Measurements from ENCODE around the gene HUS1. TPM values are rescaled to one million over a fixed set of nuclear protein-coding genes. Genes with fewer than 3 reads are reported as not detected.
"Not testable (repeated sequence)": the region's sequence is repeated elsewhere in the genome, so short reads cannot be mapped to it uniquely, and the experiment has no call there.

The HUS1 gene
- total RNA-seq, 5 donors from 2014 or later (not counting 1 experiment from before 2014, with no cell fraction given), result 56.9 to 71.0 (median 59.4) TPM

DNA sequence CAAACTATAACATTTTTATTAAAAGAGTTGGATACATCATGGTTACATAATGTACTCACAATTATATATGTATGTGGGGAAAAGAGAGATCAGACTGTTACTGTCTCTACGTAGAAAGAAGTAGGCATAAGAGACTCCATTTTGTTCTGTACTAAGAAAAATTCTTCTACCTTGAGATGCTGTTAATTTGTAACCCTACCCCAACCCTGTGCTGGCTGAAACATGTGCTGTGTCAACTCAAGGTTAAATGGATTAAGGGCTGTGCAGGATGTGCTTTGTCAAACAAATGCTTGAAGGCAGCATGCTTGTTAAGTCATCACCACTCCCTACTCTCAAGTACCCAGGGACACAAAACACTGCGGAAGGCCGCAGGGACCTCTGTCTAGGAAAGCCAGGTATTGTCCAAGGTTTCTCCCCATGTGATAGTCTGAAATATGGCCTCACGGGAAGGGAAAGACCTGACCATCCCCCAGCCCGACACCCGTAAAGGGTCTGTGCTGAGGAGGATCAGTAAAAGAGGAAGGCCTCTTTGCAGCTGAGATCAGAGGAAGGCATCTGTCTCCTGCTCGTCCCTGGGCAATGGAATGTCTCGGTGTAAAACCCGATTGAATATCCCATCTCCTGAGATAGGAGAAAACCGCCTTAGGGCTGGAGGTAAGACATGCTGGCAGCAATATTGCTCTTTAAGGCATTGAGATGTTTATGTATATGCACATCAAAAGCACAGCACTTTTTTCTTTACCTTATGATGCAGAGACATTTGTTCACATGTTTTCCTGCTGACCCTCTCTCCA is 10.4 kb upstream of the HUS1 start:
- not testable (repeated sequence) for H3K36me3 ChIP-seq (ENCODE audit: control insufficient read depth in 2 of 2, extremely low read depth in 1 of 2, insufficient read depth in 1 of 2, low read length in 1 of 2); H3K4me3 ChIP-seq (ENCODE audit: control insufficient read depth in 1 of 2, extremely low read depth in 1 of 2, low read length in 1 of 2); ATAC-seq (replicated peaks in 1 of 4); H3K36me3 Mint-ChIP-seq; H3K27me3 Mint-ChIP-seq; H3K27me3 ChIP-seq (replicated peaks in 1 of 2; ENCODE audit: control insufficient read depth in 2 of 2, extremely low read depth in 1 of 2, insufficient read depth in 2 of 2, low read length in 1 of 2); H3K4me3 Mint-ChIP-seq; H3K9me3 Mint-ChIP-seq; H3K27ac Mint-ChIP-seq; H3K27ac ChIP-seq (ENCODE audit: low read length); H3K9me3 ChIP-seq; DNase-seq
- POLR2A ChIA-PET, result interaction anchor here in 1 of 2 donors (0.6 kb wide), 1 partner anchor 533 kb away, joined by 3 read pairs; no protein-coding TSS in a partner anchor
- CTCF ChIA-PET, result interaction anchor here (0.6 to 2.3 kb wide), 3 partner anchors 23 to 121 kb away, joined by 3 to 12 read pairs (median 4); no protein-coding TSS in a partner anchor
- peaks cover 9 to 17% of the 10 kb centered on the region in 2 experiments for H3K4me1 ChIP-seq (ENCODE audit: control insufficient read depth in 1 of 2, extremely low read depth in 1 of 2, insufficient read depth in 2 of 2, low read length in 2 of 2)
- 93% methylated on average over 3 of the region's 10 CpGs for WGBS (ENCODE audit: insufficient coverage)
- H3K4me1 Mint-ChIP-seq, result peaks cover 20 to 21% (median 20%) of the 10 kb centered on the region in 3 donors

GRCh38 chr7:47988496-47989386 is 9.3 kb upstream of the HUS1 start:
- CTCF ChIA-PET, result interaction anchor here (0.6 to 2.3 kb wide), 5 partner anchors 19 to 122 kb away, joined by 3 to 12 read pairs (median 4); no protein-coding TSS in a partner anchor
- Mint-ChIP-seq H3K27me3 (no peaks in the 10 kb centered on the region), H3K27ac (no peak overlapping the region), H3K9me3 (no peaks in the 10 kb centered on the region), H3K4me3 (no peak overlapping the region), H3K36me3 (no peaks in the 10 kb centered on the region), H3K4me1 (peaks cover 20 to 21% (median 20%) of the 10 kb centered on the region in 3 donors)
- no peak overlapping the region for H3K4me3 ChIP-seq (ENCODE audit: control insufficient read depth in 1 of 2, extremely low read depth in 1 of 2, low read length in 1 of 2)
- WGBS (ENCODE audit: insufficient coverage), result 100% methylated on average over 2 of the region's 8 CpGs
- no peaks in the 10 kb centered on the region for H3K9me3 ChIP-seq
- POLR2A ChIA-PET, result interaction anchor here in 1 of 2 donors (0.6 kb wide), 1 partner anchor 534 kb away, joined by 3 read pairs; no protein-coding TSS in a partner anchor
- peaks cover 9 to 17% of the 10 kb centered on the region in 2 experiments for H3K4me1 ChIP-seq (ENCODE audit: control insufficient read depth in 1 of 2, extremely low read depth in 1 of 2, insufficient read depth in 2 of 2, low read length in 2 of 2)
- no peak overlapping the region for H3K27ac ChIP-seq (ENCODE audit: low read length)
- DNase-seq (no peak), ATAC-seq (replicated peaks in 1 of 4) (no peak)
- H3K36me3 ChIP-seq (ENCODE audit: control insufficient read depth in 2 of 2, extremely low read depth in 1 of 2, insufficient read depth in 1 of 2, low read length in 1 of 2), result no peaks in the 10 kb centered on the region
- no peaks in the 10 kb centered on the region for H3K27me3 ChIP-seq (replicated peaks in 1 of 2; ENCODE audit: control insufficient read depth in 2 of 2, extremely low read depth in 1 of 2, insufficient read depth in 2 of 2, low read length in 1 of 2)

- peaks cover 18 to 23% (median 18%) of the 10 kb centered on the region in 3 donors for H3K4me1 Mint-ChIP-seq
- H3K27ac Mint-ChIP-seq, result no peak overlapping the region
- Histone ChIP-seq H3K27ac (ENCODE audit: low read length) (no peak overlapping the region), H3K27me3 (replicated peaks in 1 of 2; ENCODE audit: control insufficient read depth in 2 of 2, extremely low read depth in 1 of 2, insufficient read depth in 2 of 2, low read length in 1 of 2) (no peaks in the 10 kb centered on the region), H3K4me3 (ENCODE audit: control insufficient read depth in 1 of 2, extremely low read depth in 1 of 2, low read length in 1 of 2) (no peak overlapping the region), H3K4me1 (ENCODE audit: control insufficient read depth in 1 of 2, extremely low read depth in 1 of 2, insufficient read depth in 2 of 2, low read length in 2 of 2) (peaks cover 9 to 10% of the 10 kb centered on the region in 2 experiments), H3K36me3 (ENCODE audit: control insufficient read depth in 2 of 2, extremely low read depth in 1 of 2, insufficient read depth in 1 of 2, low read length in 1 of 2) (peaks cover 0 to 9% of the 10 kb centered on the region in 2 donors), H3K9me3 (no peaks in the 10 kb centered on the region)
- ChIA-PET CTCF (interaction anchor here (1.0 to 1.4 kb wide), 3 partner anchors 14 to 128 kb away, joined by 3 to 5 read pairs (median 4); no protein-coding TSS in a partner anchor), POLR2A (no interaction called here)
- ATAC-seq (replicated peaks in 1 of 4) (no peak), DNase-seq (no peak)
- no peak overlapping the region for H3K4me3 Mint-ChIP-seq
- H3K27me3 Mint-ChIP-seq, result no peaks in the 10 kb centered on the region
- WGBS (ENCODE audit: insufficient coverage), result 70% methylated on average over 2 of the region's 2 CpGs
- H3K9me3 Mint-ChIP-seq, result no peaks in the 10 kb centered on the region
- peaks cover 12% of the 10 kb centered on the region for H3K36me3 Mint-ChIP-seq
Observed at GRCh38 chr7:47982610-47983009, 3.2 kb upstream of the HUS1 start.

- WGBS (ENCODE audit: insufficient coverage), result no CpG with 5 or more reads among the region's 5 CpGs
- H3K4me3 ChIP-seq (ENCODE audit: control insufficient read depth in 1 of 2, extremely low read depth in 1 of 2, low read length in 1 of 2); DNase-seq; CTCF ChIA-PET; H3K27me3 Mint-ChIP-seq; H3K9me3 ChIP-seq; H3K27ac ChIP-seq (ENCODE audit: low read length); ATAC-seq (replicated peaks in 1 of 4); H3K9me3 Mint-ChIP-seq; POLR2A ChIA-PET; H3K4me3 Mint-ChIP-seq; H3K27me3 ChIP-seq (replicated peaks in 1 of 2; ENCODE audit: control insufficient read depth in 2 of 2, extremely low read depth in 1 of 2, insufficient read depth in 2 of 2, low read length in 1 of 2): not testable (repeated sequence)
- Histone ChIP-seq H3K4me1 (ENCODE audit: control insufficient read depth in 1 of 2, extremely low read depth in 1 of 2, insufficient read depth in 2 of 2, low read length in 2 of 2) (peaks cover 9 to 10% of the 10 kb centered on the region in 2 experiments), H3K36me3 (ENCODE audit: control insufficient read depth in 2 of 2, extremely low read depth in 1 of 2, insufficient read depth in 1 of 2, low read length in 1 of 2) (peaks cover 3 to 28% of the 10 kb centered on the region in 2 donors)
- peak overlapping the region in 1 of 2 donors; percentile 23 for H3K27ac Mint-ChIP-seq
- H3K4me1 Mint-ChIP-seq, result peaks cover 26 to 32% (median 29%) of the 10 kb centered on the region in 3 donors
- peaks cover 26% of the 10 kb centered on the region for H3K36me3 Mint-ChIP-seq
Observed at GRCh38 chr7:47980648-47981047, 1.2 kb upstream of the HUS1 start.

DNA sequence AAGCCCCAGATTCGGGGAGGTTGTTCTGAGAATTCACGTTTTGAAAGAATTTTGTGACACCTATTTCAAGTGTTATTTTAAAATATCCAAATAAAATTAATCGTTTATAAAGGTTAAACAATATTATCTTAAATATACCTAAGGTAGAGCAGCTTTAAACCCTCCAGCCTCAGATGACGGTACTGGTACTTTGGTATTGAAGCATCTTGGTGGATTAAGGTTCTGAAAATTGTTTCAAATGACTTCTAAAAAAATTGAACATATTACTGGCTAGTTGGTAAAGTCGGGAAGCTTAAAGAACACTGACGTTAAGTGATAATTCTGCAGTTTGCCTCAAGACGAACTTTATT is 392 bp upstream of the HUS1 start:
- ATAC-seq (replicated peaks in 1 of 4) (no peak), DNase-seq (no peak)
- H3K27me3 Mint-ChIP-seq, result no peaks in the 10 kb centered on the region
- H3K36me3 Mint-ChIP-seq, result peaks cover 26% of the 10 kb centered on the region
- Histone ChIP-seq H3K27ac (ENCODE audit: low read length) (peak overlapping the region; percentile 95), H3K4me3 (ENCODE audit: control insufficient read depth in 1 of 2, extremely low read depth in 1 of 2, low read length in 1 of 2) (peak overlapping the region in 1 of 2 donors; percentile 90), H3K4me1 (ENCODE audit: control insufficient read depth in 1 of 2, extremely low read depth in 1 of 2, insufficient read depth in 2 of 2, low read length in 2 of 2) (peaks cover 9 to 10% of the 10 kb centered on the region in 2 experiments), H3K9me3 (no peaks in the 10 kb centered on the region), H3K27me3 (replicated peaks in 1 of 2; ENCODE audit: control insufficient read depth in 2 of 2, extremely low read depth in 1 of 2, insufficient read depth in 2 of 2, low read length in 1 of 2) (no peaks in the 10 kb centered on the region), H3K36me3 (ENCODE audit: control insufficient read depth in 2 of 2, extremely low read depth in 1 of 2, insufficient read depth in 1 of 2, low read length in 1 of 2) (peaks cover 3 to 33% of the 10 kb centered on the region in 2 donors)
- H3K9me3 Mint-ChIP-seq, result no peaks in the 10 kb centered on the region
- WGBS (ENCODE audit: insufficient coverage), result no CpG with 5 or more reads among the region's 7 CpGs
- H3K4me1 Mint-ChIP-seq, result peaks cover 26 to 32% (median 29%) of the 10 kb centered on the region in 3 donors
- POLR2A ChIA-PET, result interaction anchor here in 1 of 2 donors (0.6 kb wide), 1 partner anchor 10 kb away, joined by 4 read pairs; no protein-coding TSS in a partner anchor
- peak overlapping the region; percentile 91 to 95 (median 94) for H3K4me3 Mint-ChIP-seq
- H3K27ac Mint-ChIP-seq, result peak overlapping the region; percentile 99 to 100
- CTCF ChIA-PET, result no interaction called here

DNA sequence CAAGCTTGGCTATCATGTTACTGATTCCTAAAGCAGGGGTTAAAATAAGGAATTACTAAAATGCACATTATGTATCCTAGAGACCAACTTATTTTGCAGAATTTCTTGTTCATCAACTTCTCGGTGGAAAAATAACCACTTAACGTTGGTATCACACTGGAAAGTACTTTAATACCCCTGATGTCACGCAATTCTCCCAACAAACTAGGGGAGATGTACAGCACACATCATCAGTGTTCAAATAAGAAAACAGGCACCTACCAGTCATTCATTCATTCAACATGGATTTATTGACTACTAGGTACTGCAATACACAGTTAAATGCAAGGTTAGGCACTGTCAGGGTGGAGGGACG is 648 bp downstream of the HUS1 start:
- peak overlapping the region; percentile 57 to 90 for H3K4me3 ChIP-seq (ENCODE audit: control insufficient read depth in 1 of 2, extremely low read depth in 1 of 2, low read length in 1 of 2)
- H3K4me1 Mint-ChIP-seq, result peaks cover 30 to 36% (median 32%) of the 10 kb centered on the region in 3 donors
- H3K27ac ChIP-seq (ENCODE audit: low read length), result peak overlapping the region; percentile 95
- DNase-seq, result no peak
- ATAC-seq (replicated peaks in 1 of 4), result no peak
- peak overlapping the region; percentile 91 to 95 (median 94) for H3K4me3 Mint-ChIP-seq
- H3K36me3 Mint-ChIP-seq, result peaks cover 37% of the 10 kb centered on the region
- ChIA-PET POLR2A (interaction anchor here in 1 of 2 donors (0.6 to 0.7 kb wide), 2 partner anchors 65 to 138 kb away, joined by 3 to 6 read pairs; no protein-coding TSS in a partner anchor), CTCF (interaction anchor here (1.5 to 1.7 kb wide), 2 partner anchors 132 kb away, joined by 5 to 7 read pairs; no protein-coding TSS in a partner anchor)
- peaks cover 3 to 44% of the 10 kb centered on the region in 2 donors for H3K36me3 ChIP-seq (ENCODE audit: control insufficient read depth in 2 of 2, extremely low read depth in 1 of 2, insufficient read depth in 1 of 2, low read length in 1 of 2)
- H3K27ac Mint-ChIP-seq, result peak overlapping the region; percentile 99 to 100
- no peaks in the 10 kb centered on the region for H3K9me3 ChIP-seq
- H3K4me1 ChIP-seq (ENCODE audit: control insufficient read depth in 1 of 2, extremely low read depth in 1 of 2, insufficient read depth in 2 of 2, low read length in 2 of 2), result peaks cover 9 to 10% of the 10 kb centered on the region in 2 experiments
- H3K27me3 Mint-ChIP-seq, result no peaks in the 10 kb centered on the region
- no peaks in the 10 kb centered on the region for H3K27me3 ChIP-seq (replicated peaks in 1 of 2; ENCODE audit: control insufficient read depth in 2 of 2, extremely low read depth in 1 of 2, insufficient read depth in 2 of 2, low read length in 1 of 2)
- no peaks in the 10 kb centered on the region for H3K9me3 Mint-ChIP-seq
- WGBS (ENCODE audit: insufficient coverage), result 0% methylated on average over 1 of the region's 4 CpGs

Data from T-cell (primary cell).